ENCODE results near the gene RBMS1.

- no peak for TF ChIP-seq POLR2A (IDR thresholded peaks at IDR 0.05; ENCODE audit: low read depth, low read length)
- no peak for TF ChIP-seq POLR2AphosphoS5 (IDR thresholded peaks at IDR 0.05; ENCODE audit: low read depth, low read length)
- no peak for TF ChIP-seq TAF1 (IDR thresholded peaks at IDR 0.05; ENCODE audit: low read depth, low read length)
- no peak for TF ChIP-seq PAX5 (IDR thresholded peaks at IDR 0.05; ENCODE audit: insufficient read depth, low read length, severe bottlenecking)
- TF ChIP-seq POU2F2 (IDR thresholded peaks at IDR 0.05; ENCODE audit: low read depth, low read length) = no peak
These were observed 140.4 kb downstream of the RBMS1 start for GRCh38 chr2:160353166-160353565.

Data from GM12891 (cell line).